Myometrial cell (primary cell): Measurements from ENCODE around the gene RBM14. TPM values are rescaled to one million over a fixed set of nuclear protein-coding genes. Genes with fewer than 3 reads are reported as not detected.

Experiments
- total RNA-seq: library from RNA; depleted of rRNA; stranded (reverse); fragments of >200 nt; gene quantifications from 2 replicates; pipeline ENCODE4 v1.2.3, GENCODE V29; 2015

The RBM14 gene, protein sequence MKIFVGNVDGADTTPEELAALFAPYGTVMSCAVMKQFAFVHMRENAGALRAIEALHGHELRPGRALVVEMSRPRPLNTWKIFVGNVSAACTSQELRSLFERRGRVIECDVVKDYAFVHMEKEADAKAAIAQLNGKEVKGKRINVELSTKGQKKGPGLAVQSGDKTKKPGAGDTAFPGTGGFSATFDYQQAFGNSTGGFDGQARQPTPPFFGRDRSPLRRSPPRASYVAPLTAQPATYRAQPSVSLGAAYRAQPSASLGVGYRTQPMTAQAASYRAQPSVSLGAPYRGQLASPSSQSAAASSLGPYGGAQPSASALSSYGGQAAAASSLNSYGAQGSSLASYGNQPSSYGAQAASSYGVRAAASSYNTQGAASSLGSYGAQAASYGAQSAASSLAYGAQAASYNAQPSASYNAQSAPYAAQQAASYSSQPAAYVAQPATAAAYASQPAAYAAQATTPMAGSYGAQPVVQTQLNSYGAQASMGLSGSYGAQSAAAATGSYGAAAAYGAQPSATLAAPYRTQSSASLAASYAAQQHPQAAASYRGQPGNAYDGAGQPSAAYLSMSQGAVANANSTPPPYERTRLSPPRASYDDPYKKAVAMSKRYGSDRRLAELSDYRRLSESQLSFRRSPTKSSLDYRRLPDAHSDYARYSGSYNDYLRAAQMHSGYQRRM
- total RNA-seq = 34.2 and 34.9 TPM in 2 replicates

DNA sequence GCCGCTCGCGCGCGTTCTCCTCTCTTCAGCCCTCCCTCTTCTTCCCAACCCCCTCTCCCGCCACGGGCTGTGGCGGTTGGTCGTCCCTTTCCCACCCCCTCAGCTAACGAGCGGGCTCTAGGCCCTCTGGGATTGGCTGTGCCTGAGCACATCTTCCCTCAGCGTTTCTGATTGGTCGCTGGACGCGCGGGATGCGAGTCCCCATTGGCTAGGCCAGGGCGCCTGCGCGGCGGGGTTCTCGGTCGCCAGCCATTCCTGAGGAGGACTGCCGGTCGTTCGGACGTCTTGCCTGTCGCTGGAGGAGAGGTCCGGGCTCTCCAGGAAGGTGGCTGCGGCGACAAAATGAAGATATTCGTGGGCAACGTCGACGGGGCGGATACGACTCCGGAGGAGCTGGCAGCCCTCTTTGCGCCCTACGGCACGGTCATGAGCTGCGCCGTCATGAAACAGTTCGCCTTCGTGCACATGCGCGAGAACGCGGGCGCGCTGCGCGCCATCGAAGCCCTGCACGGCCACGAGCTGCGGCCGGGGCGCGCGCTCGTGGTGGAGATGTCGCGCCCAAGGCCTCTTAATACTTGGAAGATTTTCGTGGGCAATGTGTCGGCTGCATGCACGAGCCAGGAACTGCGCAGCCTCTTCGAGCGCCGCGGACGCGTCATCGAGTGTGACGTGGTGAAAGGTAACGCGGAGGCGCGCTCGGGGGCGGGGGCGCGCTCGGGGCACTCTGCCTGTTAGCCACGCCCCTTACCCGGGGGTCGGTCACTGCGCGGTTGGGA, at the start of gene RBM14:
TSS of gene RBM14 (plus strand) at position 252 of the 776 bp plus-strand sequence. CDS start at position 343, 91 bp downstream.

DNA sequence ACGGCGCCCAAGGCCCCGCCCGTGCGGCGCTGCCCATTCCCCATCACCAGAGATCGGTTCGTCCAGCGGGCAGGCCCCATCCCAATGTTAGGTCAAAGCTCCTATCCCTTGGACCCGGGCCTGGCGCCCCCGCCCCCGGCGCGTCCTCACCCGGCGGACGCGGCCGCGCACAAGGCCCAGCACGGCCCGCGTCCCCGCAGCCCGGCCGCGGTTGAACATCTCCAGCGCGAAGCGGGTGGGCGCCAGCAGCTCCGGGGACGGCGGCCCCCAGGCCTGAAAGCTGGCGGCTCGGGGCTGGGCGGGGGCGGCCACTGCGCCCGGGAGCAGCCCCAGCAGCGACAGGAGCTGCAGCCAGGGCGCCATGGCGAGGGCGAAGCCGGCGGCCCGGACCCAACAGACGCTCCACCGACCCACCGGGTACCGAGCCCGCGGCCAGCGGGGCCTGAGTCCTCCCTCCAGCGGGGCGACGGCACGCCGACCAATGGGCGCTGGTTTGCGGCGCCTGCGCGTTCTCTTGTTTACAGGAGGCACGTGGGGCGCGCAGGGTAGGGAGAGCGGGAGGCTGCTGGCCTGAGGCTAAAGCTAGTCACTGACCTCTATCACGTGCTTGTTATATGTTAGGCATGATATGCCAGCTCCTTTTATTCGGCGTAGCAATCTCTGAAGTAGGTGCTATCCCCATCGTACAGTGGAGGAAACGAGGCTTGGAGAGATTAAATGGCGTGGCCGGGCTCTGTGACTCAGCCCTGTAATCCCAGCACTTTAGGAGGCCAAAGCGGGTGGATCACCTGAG, 48.1 kb upstream of the RBM14 start, which contains the start of gene CTSF:
TSS of gene CTSF (minus strand) at position 483 of the 793 bp plus-strand sequence. CDS start at position 363, 120 bp downstream.

DNA sequence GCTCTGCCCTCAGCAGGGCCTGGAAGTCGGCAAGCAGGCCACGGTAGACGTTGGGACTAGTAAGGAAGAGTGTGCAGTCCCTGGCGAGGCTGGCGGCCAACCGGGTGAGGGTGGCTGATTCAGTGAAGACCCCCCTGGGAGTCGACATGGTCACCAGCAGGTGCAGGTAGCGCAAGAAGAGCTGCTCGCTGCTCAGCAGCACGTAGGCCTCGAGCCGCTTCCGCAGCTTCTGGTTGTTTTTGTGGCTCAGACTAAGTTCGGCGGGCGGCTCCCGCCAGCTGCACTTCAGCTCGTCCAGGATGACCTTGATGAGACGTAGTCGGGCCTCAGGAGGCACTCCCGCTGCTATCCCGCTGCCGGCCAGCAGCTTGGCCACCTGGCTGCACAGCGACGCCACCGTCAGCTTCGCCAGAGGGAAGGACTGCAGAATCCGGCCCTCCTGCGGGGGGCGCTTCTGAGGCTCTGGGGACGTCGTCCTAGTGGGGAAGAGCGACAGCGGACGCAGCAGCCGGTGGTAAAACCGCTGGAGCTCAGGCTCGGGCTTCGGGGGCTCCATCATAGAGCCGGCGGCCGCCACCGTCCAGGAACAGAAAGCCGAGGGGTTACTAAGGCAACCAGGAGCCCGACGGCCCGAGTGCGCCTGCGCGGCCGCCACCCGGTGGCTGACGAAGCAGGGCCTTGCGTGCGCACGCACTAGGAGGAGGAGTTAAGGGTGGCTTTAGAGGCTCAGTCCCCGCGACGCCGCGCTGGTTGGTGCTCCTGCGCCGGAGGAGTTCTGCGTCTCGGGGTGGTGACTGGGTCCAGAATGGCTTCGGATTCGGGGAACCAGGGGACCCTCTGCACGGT, 23.8 kb upstream of the RBM14 start, which contains the start of the genes CCDC87 and CCS:
TSS of gene CCDC87 (minus strand) at position 607 of the 846 bp plus-strand sequence. CDS start at position 559, 48 bp downstream.
TSS of gene CCS (plus strand) at position 729 of the 846 bp plus-strand sequence. CDS start at position 806, 77 bp downstream.

DNA sequence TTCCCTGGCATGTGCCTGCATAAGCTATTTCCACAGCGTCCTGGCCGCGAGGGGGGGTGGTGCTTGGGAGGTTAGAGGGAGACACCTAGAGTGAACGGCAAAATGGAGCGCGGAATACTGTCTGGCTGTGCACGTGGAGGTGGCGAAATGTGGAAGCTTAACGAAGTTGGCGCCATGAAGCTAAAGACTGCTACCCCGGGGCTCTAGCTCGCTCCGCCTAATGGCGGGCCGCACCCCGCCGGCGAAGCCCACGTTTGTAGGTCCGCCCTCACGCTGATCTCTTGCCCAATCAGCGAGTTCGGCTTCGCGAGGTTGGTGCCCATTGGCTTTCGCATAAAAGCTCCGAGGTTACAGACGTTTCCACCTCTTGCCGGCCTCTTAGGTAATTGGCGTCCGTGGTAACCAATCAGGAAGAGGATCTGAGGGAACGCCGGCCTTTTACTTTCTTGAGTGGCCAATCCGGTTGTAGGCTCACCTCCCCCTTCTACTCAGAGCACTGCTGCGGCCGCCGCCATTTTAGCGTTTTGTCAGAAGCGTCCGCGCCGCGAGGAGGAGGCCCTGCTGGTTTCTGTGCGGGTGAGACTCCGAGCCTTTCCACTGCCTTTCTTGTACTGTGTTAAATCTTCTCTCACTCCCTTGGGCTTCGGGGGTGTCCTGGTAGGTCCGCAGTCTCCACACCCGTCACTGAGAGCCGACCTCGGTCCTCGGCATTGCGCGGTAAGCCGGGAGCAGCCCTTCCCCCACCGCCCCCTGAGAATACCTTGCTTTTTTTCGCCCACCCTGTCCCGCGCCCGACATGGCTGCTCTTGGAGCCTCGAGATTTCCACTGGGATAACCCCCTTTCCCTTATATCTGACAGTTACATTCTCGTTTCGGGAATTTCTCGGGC, 22.0 kb downstream of the RBM14 start, which contains the start of gene RBM4:
TSS of gene RBM4 (plus strand) at position 527 of the 889 bp plus-strand sequence. CDS start 1,009 bp downstream, outside the sequence.

Other genes with a start within 250 kb of the RBM14 start
- gene SLC29A2, start 244.9 kb upstream of the RBM14 start, total RNA-seq = 0.71 and 1.2 TPM in 2 replicates
- gene NPAS4, start 195.6 kb upstream of the RBM14 start, total RNA-seq = not detected in 2 replicates
- gene MRPL11, start 177.8 kb upstream of the RBM14 start, total RNA-seq = 63.1 and 66.9 TPM in 2 replicates
- 5.3 and 6.3 TPM in 2 replicates for gene PELI3, start 149.7 kb upstream of the RBM14 start, total RNA-seq
- gene DPP3, start 136.2 kb upstream of the RBM14 start, total RNA-seq = 60.1 and 79.0 TPM in 2 replicates
- gene BBS1, start 106.0 kb upstream of the RBM14 start, total RNA-seq = 30.8 and 39.8 TPM in 2 replicates
- 23.9 and 28.5 TPM in 2 replicates for gene ZDHHC24, start 70.6 kb upstream of the RBM14 start, total RNA-seq
- under 0.01 and 0.18 TPM in 2 replicates for gene ACTN3, start 69.7 kb upstream of the RBM14 start, total RNA-seq
- gene CTSF, start 48.0 kb upstream of the RBM14 start, total RNA-seq = 9.5 and 14.5 TPM in 2 replicates
- gene CCDC87, start 23.6 kb upstream of the RBM14 start, total RNA-seq = under 0.01 and 0.35 TPM in 2 replicates
- gene CCS, start 23.4 kb upstream of the RBM14 start, total RNA-seq = 32.4 and 40.1 TPM in 2 replicates
- 96.6 and 136 TPM in 2 replicates for gene RBM4, start 22.1 kb downstream of the RBM14 start, total RNA-seq
- gene RBM4B, start 61.3 kb downstream of the RBM14 start, total RNA-seq = 21.0 and 22.3 TPM in 2 replicates
- gene SPTBN2, start 112.6 kb downstream of the RBM14 start, total RNA-seq = 0.18 and 0.29 TPM in 2 replicates
- 20.2 and 40.1 TPM in 2 replicates for gene RCE1, start 226.8 kb downstream of the RBM14 start, total RNA-seq
- gene LRFN4, start 240.4 kb downstream of the RBM14 start, total RNA-seq = 23.6 and 28.9 TPM in 2 replicates